ENCODE data around the gene AHRR. TPM values are rescaled to one million over a fixed set of nuclear protein-coding genes. Genes with fewer than 3 reads are reported as not detected.

The AHRR gene
- total and polyA plus RNA-seq, 10 of the 15 experiments (the other 5 are each of a cell fraction or from before 2014, with no cell fraction given): 0.90 to 35.2 (median 19.2) TPM

- DNase-seq (ENCODE audit: low read depth, low spot score) (no peak), FAIRE-seq (no peak), ATAC-seq (no peak)
- Histone ChIP-seq H3K27ac (ENCODE audit: control insufficient read depth, insufficient read depth) (no peak overlapping the region), H3K9me3 (replicated peaks; ENCODE audit: control insufficient read depth, insufficient read depth, low read length) (no peaks in the 10 kb centered on the region), H3K4me2 (ENCODE audit: control insufficient read depth, insufficient read depth) (no peak overlapping the region), H3K4me3 (no peak overlapping the region), H3K9ac (ENCODE audit: control insufficient read depth, insufficient read depth, low read length) (no peak overlapping the region), H3K79me2 (ENCODE audit: control insufficient read depth, insufficient read depth, low read length) (peaks cover 12% of the 10 kb centered on the region), H3K27me3 (replicated peaks in 1 of 2; ENCODE audit: control insufficient read depth in 2 of 2, insufficient read depth in 2 of 2, low read length in 1 of 2) (no peaks in the 10 kb centered on the region), H3K4me1 (ENCODE audit: control insufficient read depth, insufficient read depth, low read length) (peaks cover 23% of the 10 kb centered on the region), H3K36me3 (ENCODE audit: control insufficient read depth in 2 of 2, insufficient read depth in 2 of 2, low read length in 1 of 2) (peaks cover 5 to 26% of the 10 kb centered on the region in 2 experiments; a peak in 3 of 4 replicates), H4K20me1 (ENCODE audit: control insufficient read depth, insufficient read depth) (no peaks in the 10 kb centered on the region; the same call in 1 of the 2 replicates), H2AFZ (ENCODE audit: control insufficient read depth, low read depth, low read length) (no peak overlapping the region)
- in situ Hi-C loops (cut with MboI): loop anchor here (5.0 kb wide), 1 partner anchor 122 kb away; no protein-coding TSS in a partner anchor
- intact Hi-C loops (cut with micrococcal nuclease; ENCODE audit: unreplicated experiment): loop anchor here (5.0 to 10.0 kb wide), 3 partner anchors 229 to 577 kb away; partner anchors contain the start of genes BRD9 and TRIP13
- TF ChIP-seq POLR2A (IDR thresholded peaks at IDR 0.05; ENCODE audit: low read depth, low read length) (peak; percentile 43; the same call in 1 of the 2 replicates), PBX3 (IDR thresholded peaks at IDR 0.05; ENCODE audit: insufficient replicate concordance, low read depth, low read length) (no peak)
- POLR2A ChIA-PET: interaction anchor here (0.6 kb wide), 1 partner anchor 127 kb away, joined by 3 read pairs; the partner anchor contains the start of gene EXOC3
- RAD21 ChIA-PET (ENCODE audit: unreplicated experiment): interaction anchor here (0.8 to 4.1 kb wide), 8 partner anchors 17 to 130 kb away, joined by 3 to 82 read pairs (median 8); partner anchors contain the start of gene PDCD6
- 57% methylated on average over 14 of the region's 14 CpGs for WGBS (ENCODE audit: insufficient coverage, insufficient replicate concordance, low lambda C conversion rate, missing lambda C conversion rate)
- SMC1A ChIA-PET (ENCODE audit: uncharacterized antibody, unreplicated experiment): interaction anchor here (1.1 to 2.8 kb wide), 6 partner anchors 24 to 200 kb away, joined by 3 to 33 read pairs (median 14); no protein-coding TSS in a partner anchor
- no TSS peak for BruUV-seq (replicated peaks)
- CTCF ChIA-PET: interaction anchor here (0.6 to 6.6 kb wide), 6 partner anchors 88 to 604 kb away, joined by 3 to 126 read pairs (median 5); no protein-coding TSS in a partner anchor
Measured at GRCh38 chr5:315488-316209, 5.9 kb upstream of the AHRR start.

Measured in GM12878 (cell line).